GM19467 (cell line): ENCODE measurements around the gene PCIF1.
"Not testable (repeated sequence)": the region's sequence is repeated elsewhere in the genome, so short reads cannot be mapped to it uniquely, and the experiment has no call there.

Source experiments
- ATAC-seq: cut with Tn5 transposase; IDR thresholded peaks from one replicate; pipeline ENCODE4 v1.9.1; 2021; ENCODE audit warnings: mild to moderate bottlenecking, moderate library complexity; ENCODE audit not compliant: unreplicated experiment

The PCIF1 gene

DNA sequence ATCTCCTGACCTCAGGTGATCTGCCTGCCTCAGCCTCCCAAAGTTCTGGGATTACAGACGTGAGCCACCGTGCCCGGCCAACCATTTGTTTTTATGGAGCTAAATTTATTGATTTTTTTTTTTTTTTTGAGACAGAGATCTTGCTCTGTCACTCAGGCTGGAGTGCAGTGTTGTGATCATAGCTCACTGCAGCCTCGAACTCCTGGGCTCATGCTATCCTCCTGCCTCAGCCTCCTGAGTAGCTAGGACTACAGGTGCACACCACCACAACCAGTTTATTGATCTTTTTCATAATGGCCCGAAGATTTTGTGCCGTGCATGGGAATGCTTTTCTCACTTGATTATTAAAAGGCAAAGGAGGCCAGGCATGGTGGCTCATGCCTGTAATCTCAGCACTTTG, 54.3 kb downstream of the PCIF1 start:
- ATAC-seq: not testable (repeated sequence)

DNA sequence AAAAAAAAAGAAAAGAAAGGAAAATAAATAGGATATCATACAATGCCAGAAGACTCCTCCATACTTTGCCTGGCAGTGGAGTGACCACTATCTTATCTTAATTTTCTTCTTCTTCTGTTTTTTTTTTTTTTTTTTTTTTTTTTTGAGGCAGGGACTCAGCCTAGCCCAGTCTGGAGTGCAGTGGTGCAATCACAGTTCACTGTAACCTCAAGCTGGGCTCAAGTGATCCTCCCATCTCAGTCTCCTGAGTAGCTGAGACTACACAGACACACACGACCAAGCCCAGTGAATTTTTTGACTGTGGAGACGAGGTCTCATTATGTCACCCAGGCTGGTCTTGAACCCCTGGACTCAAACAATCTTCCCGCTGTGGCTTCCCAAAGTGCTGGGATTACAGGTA, 57.1 kb downstream of the PCIF1 start:
- ATAC-seq: no peak

DNA sequence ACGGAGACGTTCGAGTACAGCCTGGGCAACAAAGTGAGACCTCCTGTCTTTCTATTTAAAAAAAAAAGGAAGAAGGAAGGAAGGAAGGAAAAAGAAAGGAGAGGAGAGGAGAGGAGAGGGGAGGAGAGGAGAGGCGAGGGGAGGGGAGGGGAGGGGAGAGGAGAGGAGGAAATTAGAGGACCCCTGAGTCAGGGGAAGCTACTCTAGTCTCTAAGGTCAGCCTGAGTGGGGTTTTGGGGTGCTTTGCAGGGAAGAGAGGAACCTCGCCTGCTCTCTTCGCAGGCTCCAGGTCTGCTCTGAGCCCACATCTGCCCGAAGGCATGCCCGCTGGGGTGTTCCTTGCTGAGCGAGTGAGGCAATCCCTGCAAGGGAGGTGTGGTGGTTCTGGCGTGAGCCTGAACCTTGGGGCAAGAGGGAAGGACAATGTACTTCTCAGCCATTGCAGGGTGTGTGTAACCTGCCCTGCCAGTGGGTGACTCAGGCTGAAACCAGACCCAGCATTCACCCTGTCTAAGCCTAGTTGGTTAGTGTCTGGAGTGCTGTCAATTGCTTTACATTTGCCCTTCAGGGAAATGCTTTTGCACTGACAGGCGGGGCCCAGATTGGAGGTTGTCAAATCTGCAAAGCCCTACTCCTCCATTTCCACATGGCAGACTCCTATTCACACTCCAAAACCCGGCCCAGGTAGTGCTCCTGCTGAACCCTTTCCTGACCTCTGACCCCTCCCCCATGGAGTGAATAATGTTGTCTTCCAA, 58.9 kb downstream of the PCIF1 start:
- ATAC-seq: no peak

DNA sequence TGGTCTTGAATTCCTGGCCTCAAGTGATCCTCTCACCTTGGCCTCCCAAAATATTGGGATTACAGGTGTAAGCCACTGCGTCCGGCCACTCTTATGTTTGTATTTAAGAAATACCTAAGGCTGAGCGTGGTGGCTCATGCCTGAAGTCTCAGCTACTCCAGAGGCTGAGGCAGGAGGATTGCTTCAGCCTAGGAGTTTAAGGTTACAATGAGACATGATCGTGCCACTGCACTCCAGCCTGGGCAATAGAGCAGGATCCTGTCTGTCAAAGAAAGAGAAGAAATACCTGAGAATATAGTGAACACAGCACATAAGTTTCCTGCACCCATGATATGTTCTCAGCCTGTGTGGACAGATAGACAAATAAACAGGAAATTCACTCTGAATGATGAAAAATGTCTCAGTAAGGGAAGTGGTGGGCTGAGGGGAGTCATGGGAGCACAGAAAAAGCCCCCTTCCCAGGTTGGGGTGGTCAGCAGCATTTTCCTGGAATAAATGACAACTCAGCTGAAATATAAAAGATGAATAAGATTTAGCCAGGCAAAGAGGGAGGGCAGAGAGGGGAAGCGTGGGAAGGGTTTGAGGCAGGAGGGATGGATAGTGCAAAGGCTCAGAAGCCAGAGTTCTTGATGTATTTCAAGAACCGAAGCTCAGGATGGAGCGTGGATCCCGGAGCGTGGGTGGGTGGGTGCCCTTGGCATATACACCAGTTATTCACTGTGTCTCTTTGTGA, 60.4 kb downstream of the PCIF1 start:
- no peak for ATAC-seq

DNA sequence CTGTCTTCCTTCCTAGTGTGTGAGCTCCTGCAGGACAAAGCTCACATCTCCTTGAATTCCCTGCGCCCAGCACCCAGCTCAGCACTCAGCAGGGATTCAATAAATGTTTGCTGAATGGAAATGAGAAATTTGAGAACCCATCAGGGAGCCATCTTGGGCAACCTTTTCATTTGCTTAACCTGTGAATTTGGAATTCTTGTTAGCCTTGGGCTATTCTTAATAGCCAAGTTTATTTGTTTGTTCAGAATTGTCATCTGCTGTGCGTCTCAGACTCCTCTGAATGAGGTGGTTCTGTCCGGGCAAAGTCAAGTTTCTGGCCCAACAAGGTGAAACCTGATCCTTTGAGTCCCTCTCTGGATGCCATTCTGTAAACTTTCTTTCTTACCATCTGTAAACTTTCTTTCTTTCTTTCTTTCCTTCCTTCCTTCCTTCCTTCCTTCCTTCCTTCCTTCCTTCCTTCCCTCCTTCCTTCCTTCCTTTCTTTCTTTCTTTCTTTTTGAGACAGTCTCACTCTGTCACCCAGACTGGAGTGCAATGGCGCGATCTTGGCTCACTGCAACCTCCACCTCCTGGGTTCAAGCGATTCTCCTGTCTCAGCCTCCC, 61.1 kb downstream of the PCIF1 start:
- ATAC-seq: not testable (repeated sequence)

DNA sequence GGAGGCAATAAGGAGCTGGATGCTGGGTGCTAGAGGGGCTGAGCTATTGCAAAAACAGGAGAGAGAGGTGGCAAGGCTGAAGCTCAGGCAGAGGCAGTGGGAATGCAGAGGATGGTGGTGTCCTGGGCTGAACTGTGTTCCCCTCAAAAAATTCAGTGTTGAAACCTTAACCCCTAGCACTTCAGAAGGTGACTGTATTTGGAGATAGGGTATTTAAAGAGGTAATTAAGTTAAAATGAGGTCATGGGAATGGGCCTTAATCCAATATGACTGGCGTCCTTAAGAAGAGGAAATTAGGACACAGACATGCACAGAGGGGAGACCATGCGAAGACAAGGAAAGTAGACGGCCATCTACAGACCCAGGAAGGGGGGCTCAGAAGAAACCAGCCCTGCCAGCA, 62.7 kb downstream of the PCIF1 start:
- ATAC-seq: no peak
